GM19324 (cell line): ENCODE results near the gene NR3C2.

Experiments used
- ATAC-seq: cut with Tn5 transposase; IDR thresholded peaks from one replicate; pipeline ENCODE4 v1.9.1; 2021; ENCODE audit warnings: mild to moderate bottlenecking, moderate library complexity; ENCODE audit not compliant: unreplicated experiment, low FRiP score

The NR3C2 gene

DNA sequence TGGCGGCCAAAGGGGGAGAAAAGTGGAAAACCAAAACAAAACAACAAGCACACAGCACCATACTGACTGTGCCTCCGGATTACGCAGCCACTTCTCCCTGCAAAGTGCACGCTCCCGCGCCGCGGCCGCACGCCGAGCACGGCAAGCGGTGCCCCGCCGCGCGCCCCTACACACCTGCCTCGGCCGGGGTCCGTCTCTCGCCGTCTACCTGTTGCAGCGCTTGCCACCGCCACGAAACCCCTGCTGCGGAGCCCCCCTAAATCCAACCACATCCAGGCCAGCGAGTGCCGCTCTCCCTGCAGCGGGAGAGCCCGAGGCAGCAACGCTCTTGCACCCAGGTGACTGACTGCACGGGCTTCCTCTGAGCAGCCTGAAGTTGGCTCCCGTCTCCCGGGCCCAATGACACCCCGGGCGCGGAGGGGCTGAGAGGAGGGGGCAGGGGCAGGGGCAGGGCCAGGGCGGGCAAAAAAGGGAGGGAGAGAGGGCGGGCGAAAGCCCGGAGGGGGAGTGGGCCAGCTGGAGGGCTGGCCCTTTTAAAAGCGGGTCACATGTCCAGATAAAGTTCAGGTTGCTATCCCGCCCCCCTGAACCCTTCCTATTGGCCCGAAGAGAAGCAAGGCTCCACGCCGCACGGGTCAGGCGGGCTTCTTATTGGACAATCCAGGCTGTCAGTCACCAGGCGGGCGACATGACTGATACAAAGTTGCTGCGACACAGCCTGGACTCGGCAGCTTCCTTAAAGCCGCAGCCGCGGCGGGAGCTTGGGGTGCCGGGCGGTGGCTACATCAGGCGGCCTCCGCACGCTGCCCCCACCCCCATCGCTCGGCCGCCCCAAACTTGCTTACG lies at the start of gene NR3C2:
Gene NR3C2 (minus strand): TSS at position 429 of the 846 bp plus-strand sequence.
- peak; percentile 99 for ATAC-seq

DNA sequence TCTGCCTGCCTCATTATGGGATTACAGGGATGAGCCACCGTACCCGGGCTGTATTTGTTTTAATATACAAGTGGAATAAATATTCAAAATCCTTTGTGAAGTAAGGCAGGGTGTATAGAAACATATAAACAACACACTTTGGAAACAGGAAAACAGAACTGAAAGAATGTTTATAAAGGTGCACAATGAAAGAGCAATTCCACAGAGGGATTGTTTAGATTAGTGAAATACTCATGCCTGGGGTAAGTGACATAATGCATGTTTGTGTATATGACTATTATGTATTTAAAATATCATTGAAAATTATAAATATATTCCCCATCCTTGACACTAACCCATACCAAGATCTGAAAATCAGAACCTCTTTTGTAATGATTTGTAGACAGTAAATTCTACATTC lies 45.0 kb upstream of the NR3C2 start:
- no peak for ATAC-seq

DNA sequence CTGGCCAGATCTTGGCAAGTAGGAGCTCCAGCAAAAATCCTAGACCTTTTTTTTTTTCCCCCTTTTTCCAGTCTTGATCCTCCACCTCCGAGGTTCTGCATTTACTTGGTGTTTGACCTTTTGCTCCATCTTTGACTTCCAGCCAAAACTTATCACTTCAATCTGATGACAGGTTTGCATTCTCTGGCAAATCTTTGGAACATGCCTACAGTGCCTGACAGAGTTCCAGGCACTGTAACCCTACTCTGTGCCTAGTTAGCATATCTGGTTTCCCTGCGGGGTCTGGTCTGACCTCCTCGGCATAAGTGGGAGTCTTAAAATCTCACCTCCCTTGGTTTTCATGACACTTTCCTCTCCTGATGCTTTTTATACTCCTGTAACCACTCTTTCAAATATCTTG lies 39.4 kb upstream of the NR3C2 start:
- no peak for ATAC-seq

DNA sequence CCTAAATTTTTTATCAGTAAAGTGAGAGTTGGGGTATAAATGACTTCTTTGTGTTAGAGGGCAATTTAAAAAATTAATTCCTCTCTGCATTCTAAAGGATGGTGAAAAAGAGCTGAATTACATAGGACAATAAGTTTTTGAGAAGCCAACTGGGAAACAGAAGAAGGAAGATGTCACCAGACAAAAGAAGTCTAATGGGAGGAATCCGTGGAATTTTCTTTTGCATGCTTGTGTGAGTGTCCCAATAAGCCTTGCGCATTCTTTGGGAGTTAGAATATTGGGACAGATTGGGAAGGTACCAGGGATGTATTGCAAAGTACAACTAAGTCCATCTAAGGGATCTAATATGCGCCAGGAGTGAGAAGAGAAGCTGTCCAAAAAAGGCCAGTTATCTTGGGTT lies 35.1 kb upstream of the NR3C2 start:
- no peak for ATAC-seq

DNA sequence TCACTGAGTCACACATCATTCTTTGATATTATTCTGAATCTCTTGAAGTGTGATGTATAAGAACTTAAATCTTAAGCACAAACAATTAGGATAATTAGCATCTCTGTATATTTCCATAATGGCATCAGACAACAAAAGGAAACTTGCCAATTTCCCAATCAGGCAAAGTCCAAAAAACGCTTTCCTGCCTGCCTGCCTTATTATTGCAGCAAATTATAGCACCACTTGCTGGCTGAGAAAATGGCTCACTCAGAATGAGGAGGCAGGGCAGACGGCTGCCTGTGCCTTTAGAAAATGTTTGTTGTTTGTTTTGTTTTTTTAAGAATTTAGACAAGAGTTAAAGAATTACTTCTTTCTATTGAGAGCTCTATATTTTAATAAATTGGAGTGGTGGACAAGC lies 27.7 kb upstream of the NR3C2 start:
- ATAC-seq: no peak

DNA sequence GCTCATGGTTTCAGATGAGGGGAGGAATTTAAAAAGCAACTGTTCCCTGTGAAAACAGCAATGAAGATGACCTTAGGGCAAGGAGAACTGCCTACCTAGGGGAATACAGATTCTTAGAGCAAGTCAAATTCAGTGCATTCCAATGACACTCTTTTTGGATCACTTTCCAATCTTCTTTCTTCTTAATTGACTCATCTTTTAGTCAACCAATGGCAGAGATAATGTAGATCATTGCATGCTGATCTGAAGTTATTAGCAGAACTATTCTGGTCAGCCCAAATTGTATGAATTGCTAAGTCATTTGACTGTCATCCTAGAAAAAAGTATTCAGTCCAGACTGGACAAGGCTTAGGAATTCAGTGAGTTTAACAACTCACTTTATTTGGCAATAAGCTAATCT lies 12.6 kb upstream of the NR3C2 start:
- no peak for ATAC-seq

DNA sequence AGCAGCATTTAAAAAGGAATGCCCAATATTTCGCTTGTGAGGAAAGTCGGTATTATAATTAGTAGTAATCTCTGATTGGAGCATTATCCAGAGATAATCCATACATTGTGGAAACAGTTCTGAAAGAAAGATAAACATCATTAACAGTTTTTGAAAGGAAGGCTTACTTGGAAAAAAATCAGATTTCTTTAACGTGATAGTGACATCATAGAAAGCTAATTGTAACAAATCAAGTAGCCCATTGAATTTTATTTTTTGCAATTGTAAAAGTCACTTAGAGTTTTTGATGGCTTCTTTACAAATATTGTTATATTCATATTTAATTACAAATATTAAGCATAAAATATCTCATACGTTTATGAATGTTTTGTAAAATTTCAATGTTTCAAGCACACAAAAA lies 11.6 kb upstream of the NR3C2 start:
- ATAC-seq: no peak

DNA sequence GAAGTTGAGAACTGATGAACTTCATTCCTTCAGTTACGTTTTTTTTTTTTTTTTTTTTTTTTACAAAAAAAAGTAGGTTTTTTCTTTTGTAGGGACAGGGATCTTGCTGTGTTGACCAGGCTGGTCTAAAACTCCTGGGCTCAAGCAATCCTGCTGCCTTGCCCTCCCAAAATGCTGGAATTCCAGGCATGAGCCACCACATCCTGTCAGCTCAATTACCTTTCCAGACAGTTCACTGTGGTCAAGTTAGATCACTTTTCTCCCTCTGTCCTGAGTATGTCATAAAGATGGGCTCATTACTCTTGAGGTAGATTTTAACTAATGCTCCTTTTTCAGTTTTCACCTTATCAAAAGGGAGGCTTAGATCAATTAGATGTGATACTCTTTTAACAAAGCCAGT lies 10.8 kb upstream of the NR3C2 start:
- ATAC-seq: no peak

DNA sequence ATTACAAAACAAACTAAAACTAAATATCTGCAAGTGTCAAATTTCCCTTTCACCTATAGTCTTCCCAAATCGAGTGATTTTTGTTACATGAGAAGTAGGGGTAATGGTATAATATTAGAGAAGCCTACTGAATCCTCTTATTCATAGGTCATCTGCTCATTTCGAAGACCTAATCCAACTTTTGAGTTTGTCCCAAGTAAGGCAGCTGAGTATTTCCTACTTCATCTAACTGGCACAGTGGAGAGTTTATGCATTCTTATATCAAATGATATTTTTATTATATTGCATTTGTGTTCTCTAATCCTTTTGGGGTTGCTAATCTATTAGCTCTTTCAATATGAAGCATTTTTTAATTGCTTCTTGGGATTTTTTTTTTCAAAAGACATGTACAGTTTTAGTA lies 7.7 kb upstream of the NR3C2 start:
- no peak for ATAC-seq

DNA sequence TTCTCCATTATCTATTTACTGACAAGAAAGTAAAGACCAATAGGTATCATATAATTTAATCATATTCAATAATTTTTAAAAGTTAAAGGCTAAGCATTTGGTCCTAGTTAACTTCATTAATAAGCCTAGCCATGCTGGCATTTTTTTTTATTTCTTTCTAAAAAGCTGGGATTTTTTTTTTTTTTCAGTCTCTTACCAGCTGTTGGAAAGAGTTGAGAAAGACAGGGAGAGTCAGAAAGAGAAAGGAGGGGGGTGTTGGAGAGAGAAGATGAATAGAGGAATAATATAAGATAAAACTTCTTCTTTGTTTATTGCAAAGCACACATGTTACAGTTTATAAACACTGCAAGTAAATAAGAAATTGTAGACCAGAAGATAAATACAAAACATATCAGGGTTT lies 5.9 kb upstream of the NR3C2 start:
- no peak for ATAC-seq

DNA sequence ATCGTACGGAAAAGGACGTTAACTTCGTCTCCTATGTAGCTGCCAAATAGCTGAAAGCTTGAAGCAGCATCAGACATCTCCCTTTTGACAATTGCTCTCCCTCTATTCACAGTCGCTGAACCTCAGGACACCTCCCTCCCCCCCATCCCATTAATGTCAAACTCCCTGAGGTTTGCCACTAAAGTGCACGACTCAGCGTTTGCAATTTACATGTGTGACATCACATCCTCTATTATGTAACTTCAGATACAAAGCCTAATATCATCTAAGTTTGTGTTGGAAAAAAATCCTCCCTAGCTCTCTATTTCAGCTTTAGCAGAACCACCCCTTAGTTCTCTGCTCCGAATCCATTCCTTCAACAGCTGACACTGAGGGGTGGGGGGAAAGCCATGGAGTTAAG lies 5.5 kb upstream of the NR3C2 start:
- no peak for ATAC-seq

DNA sequence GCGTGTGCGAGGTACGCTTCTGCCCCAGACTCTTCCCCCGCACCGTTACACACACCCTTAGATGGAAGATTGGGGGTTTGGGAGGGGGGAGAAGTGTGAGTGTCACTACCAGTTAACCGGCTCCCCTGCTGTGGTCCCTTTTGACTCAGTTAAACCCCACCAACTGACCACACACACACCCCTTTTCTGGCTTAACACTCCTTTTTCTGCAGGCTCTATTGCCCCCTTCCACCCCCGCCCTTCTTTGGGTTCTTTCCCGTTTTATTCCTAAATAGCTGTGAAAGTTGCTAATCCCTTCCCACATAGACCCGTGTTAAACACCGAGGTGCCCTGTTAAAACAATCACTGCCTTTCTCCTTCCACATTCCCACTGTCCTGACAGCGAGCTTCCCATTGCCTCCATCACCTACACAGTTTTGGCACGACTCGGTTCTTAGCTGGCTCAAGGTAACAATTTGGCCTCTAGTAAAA lies 3.7 kb upstream of the NR3C2 start:
- no peak for ATAC-seq

DNA sequence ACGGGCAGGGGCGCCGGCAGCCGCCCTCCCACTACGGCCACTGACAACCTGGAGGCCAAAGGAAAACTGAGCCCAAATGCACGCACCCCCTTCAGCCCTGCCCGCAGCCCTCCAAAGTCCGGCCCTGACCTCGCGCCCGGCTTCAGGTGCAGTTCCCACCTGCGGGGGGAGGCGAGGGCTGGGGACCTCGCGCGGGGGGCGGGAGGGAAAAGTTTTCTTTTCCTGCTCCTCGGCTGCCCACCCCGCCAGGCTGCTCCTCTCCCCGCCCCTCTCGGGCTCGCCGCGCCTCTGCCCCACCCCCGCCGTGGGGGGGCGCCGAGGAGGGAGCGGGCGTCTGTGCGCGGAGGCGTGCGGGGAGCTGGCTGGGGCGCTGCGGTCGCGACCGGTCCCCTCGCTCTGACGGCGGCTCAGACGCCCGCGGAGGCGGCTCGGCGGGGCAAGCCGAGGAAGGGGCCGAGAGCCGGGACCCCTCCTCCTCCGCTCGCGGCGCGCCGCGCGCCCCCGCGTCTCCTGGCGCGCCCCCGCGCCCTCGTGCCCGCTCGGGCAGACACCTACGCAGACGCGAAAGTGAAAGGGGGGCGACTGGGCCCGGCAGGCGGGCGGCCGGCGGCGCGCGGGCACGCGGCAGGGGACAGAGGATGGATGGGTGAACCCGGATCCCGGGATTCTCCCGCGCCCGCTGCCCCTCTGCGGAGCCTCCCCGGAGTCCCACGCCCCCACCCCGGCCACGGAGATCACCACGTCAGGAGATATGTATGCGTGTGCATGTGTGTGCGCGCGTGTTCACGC lies 3.1 kb upstream of the NR3C2 start:
- no peak for ATAC-seq

DNA sequence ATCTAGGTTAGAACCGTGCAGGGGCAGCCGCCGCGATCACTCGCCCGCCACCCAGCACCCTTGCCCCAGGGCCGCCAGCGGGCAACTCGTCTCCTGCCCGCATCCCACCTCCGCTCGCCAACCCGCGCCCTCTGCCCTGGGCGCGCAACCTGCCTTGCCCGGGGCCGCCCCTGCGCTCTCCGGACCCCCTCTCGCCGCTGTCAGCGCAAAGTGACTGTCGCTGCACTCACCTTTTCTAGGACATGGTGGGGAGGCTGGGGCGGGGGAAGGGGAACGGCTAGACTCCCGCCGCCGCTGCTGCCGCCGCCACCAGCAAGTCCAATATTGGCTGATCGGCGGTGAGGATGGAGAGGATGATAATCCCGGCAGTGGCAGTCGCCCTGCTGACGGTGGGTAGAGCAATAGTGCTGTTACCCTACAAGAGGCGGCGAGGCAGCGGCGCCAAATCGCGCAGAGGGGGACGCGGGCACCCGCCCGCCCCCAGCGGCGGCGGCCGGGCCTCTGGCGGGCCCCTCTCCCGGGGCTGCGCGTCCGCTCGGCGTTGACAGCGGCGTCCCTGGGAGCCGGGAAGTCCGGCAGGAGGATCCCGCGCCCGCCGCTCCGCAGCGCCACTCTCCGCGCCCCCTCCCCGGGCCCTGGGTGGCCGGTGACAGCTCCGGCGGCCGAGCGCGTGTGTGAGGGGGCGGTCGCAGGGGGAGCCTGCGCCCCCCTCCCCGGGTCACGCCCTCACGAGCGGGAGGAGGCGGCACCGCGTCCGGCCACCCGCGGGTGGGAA lies 2.3 kb upstream of the NR3C2 start:
- no peak for ATAC-seq

DNA sequence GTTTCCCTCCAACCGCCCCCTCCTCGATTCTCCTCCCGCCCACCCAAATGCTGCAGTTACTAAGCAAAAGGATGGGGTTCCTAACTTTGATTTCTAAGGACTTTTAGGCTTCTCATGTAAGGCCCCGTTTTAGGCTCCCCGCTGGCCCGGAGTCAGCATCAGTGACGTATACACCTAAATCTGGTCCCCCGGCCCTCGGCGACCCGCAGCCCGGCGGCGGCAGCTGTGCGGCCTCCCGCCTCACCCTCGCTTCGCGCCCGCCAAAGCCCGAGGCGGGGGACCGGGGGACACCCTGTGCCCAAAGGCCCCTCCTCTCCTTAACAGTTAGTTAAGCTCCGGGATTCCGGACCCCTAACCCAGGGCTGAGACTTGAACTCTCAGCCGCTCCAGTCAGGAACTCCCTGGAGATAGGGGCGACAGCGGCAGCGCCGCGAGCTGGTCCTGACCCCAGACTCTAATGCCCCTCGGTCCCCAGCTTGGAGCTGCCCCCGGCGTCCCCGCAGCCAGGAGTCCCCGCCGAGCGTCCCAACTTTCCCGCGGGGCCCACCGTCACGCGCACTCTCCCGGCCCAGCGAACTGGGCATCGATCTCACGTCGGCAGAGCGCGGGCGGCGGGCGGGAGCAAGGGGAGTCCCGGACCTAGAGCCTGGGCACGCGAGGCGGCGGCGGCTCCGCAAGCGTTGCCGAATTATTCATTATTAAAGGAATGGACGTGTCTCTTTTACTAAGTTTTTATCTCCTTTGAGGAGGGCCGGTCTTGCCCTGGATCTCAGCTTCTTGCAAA lies 1.5 kb upstream of the NR3C2 start:
- ATAC-seq: no peak

DNA sequence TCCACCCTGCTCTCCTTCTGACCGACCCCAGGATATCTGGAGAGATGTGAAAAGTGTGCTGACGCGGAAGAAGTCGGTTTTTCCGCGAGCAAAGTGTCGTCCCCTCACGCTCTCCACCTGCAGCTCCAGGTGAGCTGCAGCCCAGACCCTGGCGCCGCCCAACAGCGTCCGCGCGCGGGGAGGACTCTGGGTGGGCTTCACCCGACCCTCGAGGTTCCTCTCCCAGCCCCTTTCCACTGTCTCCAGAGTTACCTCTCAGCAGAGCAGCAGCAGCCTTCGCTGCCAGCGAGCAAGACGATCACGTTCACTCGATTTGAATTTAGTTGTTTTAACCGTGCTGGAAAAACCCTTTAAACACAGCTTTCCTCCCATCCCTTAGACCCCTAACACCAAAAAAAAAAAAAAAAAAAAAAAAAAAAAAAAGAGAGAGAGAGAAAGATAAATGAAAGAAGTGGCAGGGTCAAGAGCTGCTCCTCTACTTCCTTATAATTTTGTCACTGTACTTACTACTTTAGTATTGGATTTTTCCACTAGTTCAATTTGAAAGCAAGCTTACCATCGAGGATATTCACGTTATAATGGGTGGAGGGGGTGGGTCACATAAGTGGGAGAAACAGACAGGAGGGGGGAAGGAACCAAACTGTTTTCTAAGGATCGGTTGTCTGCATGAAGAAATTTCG lies 758 bp upstream of the NR3C2 start:
- ATAC-seq: no peak

DNA sequence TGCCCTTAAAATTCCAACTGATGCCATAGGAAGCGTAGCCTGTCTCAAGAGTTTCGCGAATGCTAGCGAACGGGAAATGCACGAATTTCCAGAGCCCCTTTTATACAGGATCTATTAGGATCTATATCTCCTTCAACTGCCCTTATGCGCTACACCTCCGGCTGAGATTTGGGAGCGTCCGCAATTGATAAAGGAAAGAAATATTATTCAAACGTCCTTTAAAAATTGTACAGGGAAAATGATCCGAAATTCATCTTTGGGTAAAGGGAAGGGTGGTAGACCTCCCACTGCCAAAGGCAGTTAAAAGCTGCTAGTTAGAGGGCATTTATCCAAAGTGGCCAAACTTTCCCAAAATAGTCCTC lies 609 bp downstream of the NR3C2 start:
- ATAC-seq: no peak

DNA sequence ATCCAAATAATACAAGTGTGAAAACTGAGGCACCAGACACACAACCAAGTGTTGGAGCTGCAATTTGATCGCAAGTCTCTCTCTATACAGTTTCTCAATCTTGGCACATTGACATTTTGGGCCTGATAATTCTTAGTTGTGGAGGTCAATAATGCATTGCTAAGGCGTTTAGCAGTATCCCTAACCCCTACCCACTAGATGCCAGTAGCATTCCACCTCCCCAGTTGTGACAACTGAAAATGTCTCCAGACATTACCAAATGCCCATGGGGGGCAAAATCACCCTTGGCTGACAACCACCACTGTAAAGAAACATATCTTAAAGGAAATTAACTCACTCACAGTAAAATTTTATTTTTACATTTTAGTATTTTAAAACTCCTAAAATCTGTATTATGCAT lies 4.2 kb downstream of the NR3C2 start:
- ATAC-seq: no peak

DNA sequence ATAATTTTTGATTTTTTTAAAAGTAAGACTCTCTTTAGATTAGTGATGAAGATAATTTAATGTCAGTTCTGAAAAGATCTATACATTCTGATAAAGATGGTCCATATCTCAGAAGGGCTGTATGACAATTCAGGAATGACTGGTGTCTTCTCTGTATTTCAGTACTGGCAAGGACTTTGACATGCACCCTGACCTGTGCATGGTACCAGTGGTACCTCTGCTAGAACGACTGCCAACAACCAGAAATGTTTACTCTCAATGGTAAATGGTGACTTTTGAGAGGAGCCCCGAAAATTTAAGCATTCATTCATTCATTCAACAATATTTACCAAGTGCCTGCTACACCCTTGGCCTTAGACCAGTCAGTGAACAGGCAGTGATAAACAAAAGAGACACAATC lies 4.8 kb downstream of the NR3C2 start:
- ATAC-seq: no peak

DNA sequence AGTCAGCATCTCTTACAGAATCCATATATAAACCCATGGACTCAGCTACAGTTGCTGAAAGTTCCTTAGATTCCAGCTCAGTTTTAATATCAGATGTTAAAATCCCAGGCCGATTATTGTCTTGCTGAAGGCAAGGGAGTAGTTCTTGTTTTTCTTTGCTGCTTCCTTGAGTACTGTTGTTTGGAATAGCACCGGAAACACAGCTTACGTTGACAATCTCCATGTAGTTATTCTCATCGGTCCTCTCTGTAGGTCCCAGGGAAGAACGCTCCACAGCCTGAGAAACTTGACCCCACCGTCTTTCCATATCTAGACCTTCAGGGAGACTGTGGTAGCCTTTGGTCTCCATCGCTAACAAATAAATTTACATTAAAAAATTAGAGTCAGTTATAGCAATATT lies 5.7 kb downstream of the NR3C2 start:
- no peak for ATAC-seq
